Mucosa of descending colon (tissue), 3 donors: ENCODE measurements around the gene RDH5. TPM values are rescaled to one million over a fixed set of nuclear protein-coding genes. Genes with fewer than 3 reads are reported as not detected.

Experiments used
- ATAC-seq: fragments of 200-7000 bp; cut with Tn5 transposase; one replicate; pipeline ENCODE4 v1.9.1; 2020; ENCODE audit warnings: mild to moderate bottlenecking, moderate library complexity
- DNase-seq, 3 donors: peaks; one replicate each; pipeline ENCODE4 v3.0.0-alpha.2; 2020
- H3K36me3 ChIP-seq: fragments of 200-600 bp; one replicate; pipeline ENCODE4 v1.8.0; 2021; ENCODE audit warnings: low read depth, mild to moderate bottlenecking
- H3K4me1 ChIP-seq: fragments of 200-600 bp; one replicate; pipeline ENCODE4 v1.8.0; 2021; ENCODE audit warnings: low read depth, mild to moderate bottlenecking
- H3K4me3 ChIP-seq: fragments of 200-600 bp; one replicate; pipeline ENCODE4 v1.8.0; 2021; ENCODE audit warnings: mild to moderate bottlenecking
- H3K9me3 ChIP-seq: fragments of 200-600 bp; one replicate; pipeline ENCODE4 v1.8.0; 2021; ENCODE audit warnings: mild to moderate bottlenecking
- CTCF ChIP-seq: fragments of 200-600 bp; IDR thresholded peaks from one replicate; pipeline ENCODE4 v1.8.0; 2022; ENCODE audit warnings: antibody characterized with exemption, mild to moderate bottlenecking
- intact Hi-C, 2 donors: fragments of 100-400 bp; cut with DNase I in 1 of 2; cut with micrococcal nuclease in 1 of 2; formaldehyde crosslinking; loops; one replicate each; pipeline versions ENCODE4 v1.11.0 to v1.11.1; 2022; cut with DNase I, micrococcal nuclease
- total RNA-seq, 3 donors: library from RNA; stranded (reverse); fragmentation: NEBNext Ultra II Directional in 2 of 3; extraction: Animal tissue kit (Norgen Biotek cat#: 25700) in 2 of 3; gene quantifications; one replicate each; pipeline versions ENCODE4 v1.2.1 to v1.2.4, GENCODE V29; 2021 to 2023
- donor health status: DM: no; HTN: no; CAD: no; lungs with moderate emphysema.
- donor health status: DM: no; HTN: no; CAD: no.
- donor health status: DM: no; HTN: yes; CAD: no.

The RDH5 gene
- total RNA-seq, 3 donors from 2014 or later = 21.5 to 48.1 (median 35.8) TPM

GRCh38 chr12:55728939-55729818, 9.0 kb downstream of the RDH5 start, which contains the start of gene CD63:
Gene CD63, minus strand, starts transcription at chr12:55729009. Its CDS starts 668 bp downstream, at chr12:55728341.
- DNase-seq (peak; percentile 93 to 94 (median 93)), ATAC-seq (peak; percentile 83)
- H3K9me3 ChIP-seq = no peaks in the 10 kb centered on the region
- intact Hi-C loops = no loop called here
- H3K4me3 ChIP-seq = peak within 1 kb of the TSS; percentile 78
- H3K4me1 ChIP-seq = peaks cover 27% of the 10 kb centered on the region
- H3K36me3 ChIP-seq = no peaks in the 10 kb centered on the region
- no peak for TF ChIP-seq CTCF

GRCh38 chr12:55729819-55730818, 9.9 kb downstream of the RDH5 start:
- Histone ChIP-seq H3K4me1 (peaks cover 19% of the 10 kb centered on the region), H3K9me3 (no peaks in the 10 kb centered on the region), H3K36me3 (no peaks in the 10 kb centered on the region), H3K4me3 (peak overlapping the region; percentile 78)
- ATAC-seq = peak; percentile 14
- TF ChIP-seq CTCF = no peak
- intact Hi-C loops = loop anchor here in 1 of 2 donors (10.0 kb wide), 1 partner anchor 205 kb away; the partner anchor contains the start of gene DGKA
- peak in 2 of 3 donors; percentile 66 to 67 for DNase-seq

- intact Hi-C loops = loop anchor here in 1 of 2 donors (10.0 kb wide), 1 partner anchor 203 kb away; the partner anchor contains the start of gene DGKA
- no peak overlapping the region for H3K4me3 ChIP-seq
- no peaks in the 10 kb centered on the region for H3K9me3 ChIP-seq
- peaks cover 8% of the 10 kb centered on the region for H3K4me1 ChIP-seq
- no peaks in the 10 kb centered on the region for H3K36me3 ChIP-seq
- ATAC-seq = no peak
- no peak for TF ChIP-seq CTCF
- no peak for DNase-seq
These were observed 12.1 kb downstream of the RDH5 start for GRCh38 chr12:55732288-55732687.

GRCh38 chr12:55733021-55733555, 12.9 kb downstream of the RDH5 start:
- DNase-seq (no peak), ATAC-seq (no peak)
- Histone ChIP-seq H3K4me3 (no peak overlapping the region), H3K9me3 (no peaks in the 10 kb centered on the region), H3K4me1 (peaks cover 9% of the 10 kb centered on the region), H3K36me3 (no peaks in the 10 kb centered on the region)
- intact Hi-C loops = loop anchor here in 1 of 2 donors (10.0 kb wide), 1 partner anchor 202 kb away; the partner anchor contains the start of gene DGKA
- no peak for TF ChIP-seq CTCF

GRCh38 chr12:55733858-55734257, 13.7 kb downstream of the RDH5 start:
- no peak for ATAC-seq

More at GRCh38 chr12:55733858-55734257, 13.7 kb downstream of the RDH5 start:
- Histone ChIP-seq H3K4me3 (no peak overlapping the region), H3K36me3 (no peaks in the 10 kb centered on the region), H3K4me1 (peaks cover 14% of the 10 kb centered on the region), H3K9me3 (no peaks in the 10 kb centered on the region)
- TF ChIP-seq CTCF = no peak
- intact Hi-C loops = loop anchor here in 1 of 2 donors (10.0 kb wide), 1 partner anchor 201 kb away; the partner anchor contains the start of gene DGKA
- no peak for DNase-seq
